Stimulated activated CD4-positive, alpha-beta T cell treated with anti-CD3 and anti-CD28 coated beads, TNF-alpha, amount 100 ng/mL, for 4 hours (primary cell): Measurements from ENCODE around the gene ZBTB18.

Experiments used
- DNase-seq, 3 experiments: peaks; one replicate each; pipeline ENCODE4 v3.0.0-alpha.2; 2020; ENCODE audit warnings: low read depth in 3 of 3

Gene ZBTB18

GRCh38 chr1:244062156-244062725, 11.2 kb downstream of the ZBTB18 start:
- no peak for DNase-seq

GRCh38 chr1:244063498-244063897, 12.4 kb downstream of the ZBTB18 start:
- no peak for DNase-seq

- DNase-seq: no peak
Measured at GRCh38 chr1:244064621-244065020, 13.5 kb downstream of the ZBTB18 start.

- no peak for DNase-seq
Measured at GRCh38 chr1:244065063-244065793, 14.1 kb downstream of the ZBTB18 start.

GRCh38 chr1:244065960-244066388, 14.9 kb downstream of the ZBTB18 start:
- no peak for DNase-seq

GRCh38 chr1:244066954-244067716, 16.1 kb downstream of the ZBTB18 start:
- no peak for DNase-seq

GRCh38 chr1:244067893-244068292, 16.8 kb downstream of the ZBTB18 start:
- DNase-seq: no peak

- DNase-seq: no peak
Measured at GRCh38 chr1:244068567-244068966, 17.5 kb downstream of the ZBTB18 start.

- no peak for DNase-seq
Measured at GRCh38 chr1:244069326-244069898, 18.3 kb downstream of the ZBTB18 start.

GRCh38 chr1:244074559-244075171, 23.6 kb downstream of the ZBTB18 start:
- peak in 2 of 3 experiments; percentile 40 to 58 for DNase-seq

GRCh38 chr1:244075247-244075722, 24.2 kb downstream of the ZBTB18 start:
- DNase-seq: no peak

- DNase-seq: no peak
Measured at GRCh38 chr1:244076740-244077139, 25.7 kb downstream of the ZBTB18 start.

- DNase-seq: no peak
Measured at GRCh38 chr1:244077473-244078220, 26.6 kb downstream of the ZBTB18 start.

GRCh38 chr1:244080343-244080929, 29.4 kb downstream of the ZBTB18 start:
- DNase-seq: no peak

GRCh38 chr1:244082969-244083368, 31.9 kb downstream of the ZBTB18 start:
- DNase-seq: no peak

- no peak for DNase-seq
Measured at GRCh38 chr1:244083383-244083943, 32.4 kb downstream of the ZBTB18 start.

- DNase-seq: no peak
Measured at GRCh38 chr1:244084763-244085162, 33.7 kb downstream of the ZBTB18 start.

- DNase-seq: no peak
Measured at GRCh38 chr1:244085891-244086290, 34.8 kb downstream of the ZBTB18 start.

GRCh38 chr1:244087021-244087560, 36.0 kb downstream of the ZBTB18 start:
- no peak for DNase-seq

- no peak for DNase-seq
Measured at GRCh38 chr1:244087611-244088010, 36.5 kb downstream of the ZBTB18 start.
